ENCODE results near the gene CDH23.

Gene CDH23

DNA sequence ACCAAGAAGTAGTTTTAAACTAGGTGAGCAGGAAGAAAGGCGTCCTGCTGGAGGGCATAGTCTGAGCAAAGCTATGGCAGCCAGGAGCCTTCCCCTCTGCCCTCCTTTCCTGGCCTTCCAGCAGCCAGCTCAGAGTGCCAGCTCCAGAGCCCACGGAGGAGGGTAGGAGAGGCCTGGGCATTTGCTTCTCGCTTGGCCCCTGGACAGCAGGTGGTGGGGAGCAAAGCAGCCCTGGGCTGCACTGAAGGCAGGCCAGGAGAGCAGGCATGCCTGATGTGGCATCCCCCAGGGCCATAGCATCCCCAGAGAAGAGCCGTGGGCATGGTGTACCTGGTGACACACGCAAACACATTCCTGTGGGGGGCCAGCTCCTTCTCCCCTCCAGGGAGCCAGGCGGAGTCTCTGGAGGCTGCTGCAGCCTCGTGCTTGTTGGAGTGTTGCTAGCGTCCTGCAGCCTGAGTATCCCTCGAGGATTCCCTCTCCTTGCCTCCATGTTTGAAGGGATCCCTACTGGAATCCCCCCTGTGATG, 43.9 kb downstream of the CDH23 start:
- no peak for DNase-seq (ENCODE audit: low read depth in 2 of 2)

DNA sequence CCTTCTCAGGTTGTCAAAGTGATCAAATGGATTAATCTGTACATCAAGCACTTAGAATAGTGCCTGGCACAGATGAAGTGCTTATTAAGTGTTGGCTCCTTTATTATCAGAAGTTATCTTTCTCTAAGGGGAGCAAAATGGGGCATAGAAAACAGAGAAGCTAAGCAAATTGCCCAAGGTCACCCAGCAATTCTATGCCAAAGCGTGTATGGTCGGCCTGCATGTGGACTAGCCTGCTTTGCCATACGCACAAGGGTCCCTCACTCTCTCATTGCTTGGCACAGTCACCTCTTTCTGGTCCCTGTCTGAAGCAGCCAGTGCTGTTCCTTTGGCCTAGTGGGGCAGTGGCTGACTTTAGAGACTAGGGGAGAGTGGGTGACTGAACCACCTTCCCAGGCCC, 45.3 kb downstream of the CDH23 start:
- no peak for DNase-seq (ENCODE audit: low read depth in 2 of 2)

- DNase-seq (ENCODE audit: low read depth in 2 of 2), result no peak
Measured at GRCh38 chr10:71442859-71443570, 46.3 kb downstream of the CDH23 start.

GRCh38 chr10:71443676-71444075, 47.0 kb downstream of the CDH23 start:
- DNase-seq (ENCODE audit: low read depth in 2 of 2), result no peak

- no peak for DNase-seq (ENCODE audit: low read depth in 2 of 2)
Measured at GRCh38 chr10:71444284-71445054, 47.7 kb downstream of the CDH23 start.

DNA sequence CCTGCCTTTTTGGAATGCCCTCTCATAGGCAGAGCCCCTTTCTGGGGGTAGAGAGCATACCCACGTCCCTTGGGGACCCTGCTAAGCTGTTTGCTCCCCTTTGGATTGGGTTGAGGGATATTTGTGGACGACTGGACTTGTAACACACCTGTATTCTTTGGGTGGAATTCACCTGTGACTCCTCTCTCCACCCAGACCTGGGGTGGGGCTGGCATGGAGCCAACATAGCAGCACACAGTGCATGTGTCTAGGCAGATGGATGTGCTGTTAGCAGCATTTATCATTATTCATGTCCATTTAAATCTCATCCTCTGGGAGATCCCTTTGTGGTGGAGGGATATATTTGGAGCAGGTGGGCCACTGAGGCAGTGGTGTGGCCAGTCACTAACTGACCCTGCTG, 51.0 kb downstream of the CDH23 start:
- no peak for DNase-seq (ENCODE audit: low read depth in 2 of 2)

GRCh38 chr10:71448146-71448545, 51.4 kb downstream of the CDH23 start:
- no peak for DNase-seq (ENCODE audit: low read depth in 2 of 2)

DNA sequence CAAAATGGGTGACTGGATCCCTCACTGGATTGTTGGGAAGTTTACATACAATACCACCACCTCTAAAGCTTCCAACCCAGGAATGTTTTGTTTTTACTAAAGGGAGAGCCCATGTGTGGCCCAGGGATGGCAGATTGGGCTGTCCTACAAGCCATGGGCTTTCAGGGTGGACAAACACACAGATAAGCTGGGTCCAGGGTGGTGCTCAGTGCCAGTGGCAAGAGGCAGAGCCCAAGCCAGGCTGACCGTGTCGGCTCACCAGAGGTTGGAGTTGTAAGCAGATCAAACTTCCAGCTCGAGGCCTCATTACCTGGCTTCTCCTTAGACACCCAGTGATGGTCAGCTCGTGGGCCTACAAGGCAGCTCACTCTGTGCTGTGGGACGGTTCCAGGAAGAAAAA, 52.3 kb downstream of the CDH23 start:
- DNase-seq (ENCODE audit: low read depth in 2 of 2), result no peak

DNA sequence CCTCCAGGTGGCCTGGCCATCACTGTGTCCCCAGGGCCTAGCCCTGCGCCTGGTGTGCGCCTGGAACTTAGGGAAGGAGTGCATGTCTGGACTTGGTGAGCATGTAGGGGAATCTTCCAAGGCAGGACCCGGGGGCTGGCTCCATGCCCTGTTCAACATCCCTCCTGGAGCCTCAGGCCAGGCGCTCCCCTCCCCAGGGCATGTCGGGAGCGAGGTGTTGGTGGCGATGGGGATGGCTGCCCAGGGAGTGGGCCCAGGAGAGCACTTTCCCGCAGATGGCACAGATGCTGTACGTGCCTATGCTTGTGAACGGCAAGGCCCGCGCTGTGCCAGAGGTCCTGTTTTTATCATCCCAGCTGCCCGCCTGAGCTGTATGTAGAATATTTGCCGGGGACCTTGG, 55.0 kb downstream of the CDH23 start:
- DNase-seq (ENCODE audit: low read depth in 2 of 2), result no peak

DNA sequence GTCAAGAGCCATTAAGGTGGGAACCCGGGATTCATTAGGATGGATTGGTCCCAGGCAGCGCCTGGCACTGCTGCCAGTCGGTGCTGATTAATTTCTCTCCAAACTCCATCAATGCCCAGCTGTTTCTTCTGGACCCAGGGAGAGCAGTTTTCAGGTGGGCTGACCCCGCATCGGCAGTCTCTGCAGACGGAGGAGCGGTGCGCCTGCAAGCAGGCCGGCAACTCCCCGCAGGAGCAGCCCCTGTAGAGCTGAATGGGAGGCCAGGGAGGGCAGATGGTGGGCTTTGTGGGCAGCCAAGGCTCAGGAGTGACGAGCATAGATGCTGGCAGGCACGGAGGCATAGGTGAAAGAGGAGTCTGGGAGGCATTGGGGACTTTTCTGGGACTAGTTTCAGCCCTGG, 56.5 kb downstream of the CDH23 start:
- no peak for DNase-seq (ENCODE audit: low read depth in 2 of 2)

GRCh38 chr10:71454347-71454746, 57.6 kb downstream of the CDH23 start:
- no peak for DNase-seq (ENCODE audit: low read depth in 2 of 2)

DNA sequence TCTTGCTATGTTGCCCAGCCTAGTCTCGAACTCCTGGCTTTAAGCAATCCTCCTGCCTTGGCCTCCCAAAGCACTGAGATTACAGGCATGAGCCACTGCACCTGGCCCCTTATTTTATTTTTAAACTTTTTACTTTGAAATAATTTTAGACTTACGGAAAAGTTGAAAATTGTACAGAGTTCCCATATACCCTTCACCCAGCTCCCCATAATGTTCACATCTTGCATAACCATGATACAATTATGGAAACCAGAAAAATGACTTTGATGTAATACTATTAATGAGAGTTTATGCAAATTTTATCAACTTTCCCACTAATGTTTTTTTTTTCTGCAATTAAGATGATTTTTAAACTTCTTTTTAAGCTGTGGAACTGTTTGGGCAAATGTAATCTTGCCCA, 58.3 kb downstream of the CDH23 start:
- DNase-seq (ENCODE audit: low read depth in 2 of 2), result no peak

- DNase-seq (ENCODE audit: low read depth in 2 of 2), result no peak
Measured at GRCh38 chr10:71456631-71457030, 59.9 kb downstream of the CDH23 start.

- DNase-seq (ENCODE audit: low read depth in 2 of 2), result no peak
Measured at GRCh38 chr10:71457908-71458307, 61.2 kb downstream of the CDH23 start.

DNA sequence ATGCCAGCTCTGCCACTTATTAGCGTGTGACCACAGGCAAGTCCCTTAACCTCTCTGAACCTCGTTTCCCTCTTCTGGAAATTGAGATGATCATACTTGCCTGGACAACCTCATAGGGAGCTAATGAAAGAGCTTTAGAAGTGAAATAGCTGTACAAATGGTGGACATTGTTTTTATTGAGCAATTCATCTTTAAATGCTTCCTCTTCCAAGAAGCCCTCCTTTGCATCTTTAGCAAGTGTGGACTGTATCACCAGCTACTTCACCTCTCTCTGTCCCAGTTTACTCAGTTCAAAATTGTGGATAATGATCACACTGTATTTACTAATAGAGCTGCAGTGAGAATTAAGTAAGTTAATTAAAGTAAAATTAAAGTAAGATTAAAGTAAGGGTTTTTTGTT, 61.7 kb downstream of the CDH23 start:
- no peak for DNase-seq (ENCODE audit: low read depth in 2 of 2)

GRCh38 chr10:71459513-71459912, 62.8 kb downstream of the CDH23 start:
- no peak for DNase-seq (ENCODE audit: low read depth in 2 of 2)

DNA sequence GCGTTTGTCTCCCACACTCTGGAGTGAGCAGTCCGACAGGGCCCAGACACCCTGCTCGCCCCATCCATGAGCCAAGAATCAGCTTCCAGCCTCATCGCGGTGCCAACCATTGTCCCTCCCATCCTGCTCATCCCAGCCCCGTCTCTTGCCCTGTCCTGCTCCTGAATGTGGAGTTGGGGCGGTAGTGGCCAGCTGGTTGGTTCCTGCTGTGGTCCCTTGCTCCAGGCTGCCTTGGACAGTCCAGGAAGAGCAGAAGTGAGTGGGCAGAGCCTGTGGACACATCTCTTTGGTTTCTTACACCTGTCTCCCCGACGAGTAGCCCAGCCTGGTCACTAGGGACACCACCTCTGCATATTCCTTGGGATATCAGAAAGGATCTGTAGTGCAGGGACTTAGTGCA, 63.9 kb downstream of the CDH23 start:
- DNase-seq (ENCODE audit: low read depth in 2 of 2), result no peak

GRCh38 chr10:71461457-71461856, 64.7 kb downstream of the CDH23 start:
- no peak for DNase-seq (ENCODE audit: low read depth in 2 of 2)

- DNase-seq (ENCODE audit: low read depth in 2 of 2), result no peak
Measured at GRCh38 chr10:71462062-71462935, 65.6 kb downstream of the CDH23 start.

DNA sequence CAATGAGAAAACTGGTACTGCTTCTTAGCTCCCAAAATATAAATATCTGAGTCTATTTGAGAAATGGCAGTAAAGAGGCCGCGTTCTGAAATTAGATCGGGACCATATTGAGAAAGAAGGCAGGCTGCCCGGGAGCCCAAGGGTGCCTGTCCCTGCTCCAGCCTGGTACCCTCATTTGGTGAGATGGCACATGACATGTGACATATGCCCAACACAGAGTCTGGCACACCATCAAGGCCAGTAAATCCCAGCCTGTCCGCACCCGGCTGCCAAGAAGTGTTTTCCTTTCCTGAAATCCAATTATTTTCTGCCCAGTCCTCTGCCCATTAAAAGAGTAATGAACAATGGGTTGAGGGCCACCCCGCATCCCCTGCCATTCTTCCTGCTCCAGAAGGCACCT, 66.4 kb downstream of the CDH23 start:
- no peak for DNase-seq (ENCODE audit: low read depth in 2 of 2)

- DNase-seq (ENCODE audit: low read depth in 2 of 2), result no peak
Measured at GRCh38 chr10:71465551-71466252, 69.0 kb downstream of the CDH23 start.

- DNase-seq (ENCODE audit: low read depth in 2 of 2), result no peak
Measured at GRCh38 chr10:71466330-71466729, 69.6 kb downstream of the CDH23 start.

All from stimulated activated CD4-positive, alpha-beta T cell treated with anti-CD3 and anti-CD28 coated beads, Interleukin-1b, Interleukin-23, amount 100 ng/mL, for 4 hours (primary cell).